HPDE6-E6E7 (cell line): Measurements from ENCODE around the gene KCNMB4.
A peak's percentile ranks its signal among the peaks of the same experiment; 100 is the strongest.

ENCODE experiments used
- DNase-seq: peaks from one replicate; pipeline ENCODE4 v3.0.0; 2011; ENCODE audit warnings: missing footprints; ENCODE audit errors: extremely low spot score

KCNMB4 gene

DNA sequence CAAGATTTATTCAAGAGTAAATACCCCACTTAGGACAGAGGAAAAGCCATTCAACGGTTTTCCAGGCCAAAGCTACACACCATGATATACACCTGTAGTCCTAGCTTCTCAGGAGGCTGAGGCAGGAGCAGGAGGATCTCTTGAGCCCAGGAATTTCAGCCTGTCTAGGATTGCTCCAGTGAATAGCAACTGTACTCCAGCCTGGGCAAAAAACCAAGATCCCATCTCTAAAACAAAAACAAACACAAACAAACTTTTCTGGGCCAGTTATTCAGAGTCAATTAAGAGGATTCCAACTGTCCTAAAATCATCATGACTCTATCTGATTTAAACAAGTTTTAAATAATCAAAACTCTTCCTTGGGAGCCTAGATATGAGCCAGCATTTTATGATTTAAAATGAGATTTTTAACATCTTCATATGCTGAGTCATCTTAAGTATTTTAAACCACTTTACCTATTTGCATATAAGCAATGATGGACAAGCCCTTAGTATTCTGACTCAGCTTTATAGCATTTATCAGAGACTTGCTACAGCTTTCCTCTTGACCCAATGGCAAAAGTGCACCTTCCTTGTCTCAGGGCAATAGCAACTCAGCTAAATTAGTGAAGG lies 77.1 kb downstream of the KCNMB4 start:
- no peak for DNase-seq

DNA sequence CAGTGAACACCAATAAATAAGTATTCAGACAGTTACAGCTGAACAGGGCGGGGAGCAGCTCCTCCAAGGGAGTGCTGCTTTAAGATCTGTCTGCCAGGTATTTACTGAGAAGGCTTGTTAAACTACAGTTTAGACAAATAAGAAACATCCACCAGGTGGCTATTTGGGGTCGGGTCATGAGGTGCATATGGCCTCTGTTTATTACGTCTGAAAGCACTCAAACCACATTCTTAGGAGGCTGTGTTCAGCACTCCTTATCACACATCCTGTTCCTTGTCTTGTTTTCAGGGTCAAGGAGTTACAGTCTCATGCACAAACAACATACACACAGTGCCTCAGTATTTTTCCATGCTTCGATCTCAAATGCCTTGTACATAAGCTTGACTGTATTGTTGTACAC lies 78.8 kb downstream of the KCNMB4 start:
- DNase-seq = no peak

DNA sequence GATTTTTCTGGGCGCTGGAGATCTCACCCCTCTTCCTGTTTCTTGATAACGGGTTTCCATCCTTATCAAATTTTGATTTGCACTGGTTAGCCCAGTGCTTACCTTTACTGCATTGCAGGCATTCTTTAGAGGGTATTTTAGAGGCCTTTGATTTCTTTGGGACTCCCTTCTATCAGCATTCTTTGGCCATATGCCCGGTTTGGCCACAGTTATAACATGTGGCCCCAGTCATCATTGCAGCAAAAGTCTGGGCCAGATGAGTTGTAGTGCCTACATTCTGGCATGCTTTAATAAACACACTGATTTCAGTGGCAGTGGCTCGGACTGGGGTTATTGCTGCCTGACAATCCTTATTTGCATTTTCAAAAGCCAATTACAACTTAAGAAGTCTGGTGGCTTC lies 82.3 kb downstream of the KCNMB4 start:
- DNase-seq = no peak

DNA sequence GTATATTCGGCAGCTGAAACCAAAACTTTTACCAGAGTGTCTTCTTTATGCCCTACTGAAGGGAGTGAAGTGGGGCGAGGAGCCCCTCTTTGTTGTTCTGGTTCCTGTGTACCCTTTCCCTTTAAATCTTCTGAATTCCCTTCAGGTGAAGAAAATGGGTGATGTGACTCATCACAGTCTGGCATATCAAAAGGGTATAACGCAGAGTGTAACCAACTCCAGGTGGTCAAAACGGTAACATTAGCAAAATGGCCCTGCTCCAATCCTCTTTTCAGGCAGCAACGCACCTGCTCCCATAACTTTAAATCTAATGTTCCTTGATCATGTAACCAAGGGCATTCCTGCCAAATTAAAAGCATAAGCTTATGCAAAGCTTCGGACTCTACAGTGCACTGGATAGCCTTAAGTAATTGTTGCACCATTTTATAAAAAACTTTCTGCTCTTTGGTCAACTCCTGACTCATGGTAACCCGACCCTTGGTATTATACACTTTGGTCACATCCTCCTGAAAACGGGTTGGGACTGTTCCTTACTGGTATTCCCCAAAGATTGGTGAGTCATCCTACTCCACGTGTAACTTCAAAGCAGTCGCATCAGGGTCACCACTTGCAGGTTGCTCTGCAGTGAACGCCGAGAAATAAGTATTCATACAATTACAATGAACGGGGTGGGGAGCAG lies 83.1 kb downstream of the KCNMB4 start:
- peak; percentile 69 for DNase-seq

DNA sequence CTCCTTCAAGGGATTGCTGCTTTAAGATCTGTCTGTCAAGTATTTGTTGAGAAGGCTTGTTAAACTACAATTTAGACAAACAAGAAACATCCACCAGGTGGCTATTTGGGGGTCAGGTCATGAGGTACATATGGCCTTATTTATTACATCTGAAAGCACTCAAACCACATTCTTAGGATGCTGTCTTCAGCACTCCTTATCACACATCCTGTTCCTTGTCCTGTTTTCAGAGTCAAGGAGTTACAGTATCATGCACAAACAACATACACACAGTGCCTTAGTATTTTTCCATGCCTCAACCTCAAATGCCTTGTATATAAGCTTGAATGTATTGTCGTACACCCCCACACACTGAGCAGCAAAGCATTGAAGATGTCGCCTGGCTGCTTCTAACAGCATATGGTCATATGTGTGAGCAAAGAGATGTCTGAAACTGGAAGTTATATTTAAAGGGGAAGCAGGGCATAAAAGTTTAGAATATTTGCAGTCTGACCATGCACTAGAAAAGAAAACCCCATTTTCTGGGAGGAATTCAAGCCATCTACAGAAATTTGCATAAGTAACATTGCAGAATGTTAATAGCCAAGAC lies 83.8 kb downstream of the KCNMB4 start:
- DNase-seq = no peak

DNA sequence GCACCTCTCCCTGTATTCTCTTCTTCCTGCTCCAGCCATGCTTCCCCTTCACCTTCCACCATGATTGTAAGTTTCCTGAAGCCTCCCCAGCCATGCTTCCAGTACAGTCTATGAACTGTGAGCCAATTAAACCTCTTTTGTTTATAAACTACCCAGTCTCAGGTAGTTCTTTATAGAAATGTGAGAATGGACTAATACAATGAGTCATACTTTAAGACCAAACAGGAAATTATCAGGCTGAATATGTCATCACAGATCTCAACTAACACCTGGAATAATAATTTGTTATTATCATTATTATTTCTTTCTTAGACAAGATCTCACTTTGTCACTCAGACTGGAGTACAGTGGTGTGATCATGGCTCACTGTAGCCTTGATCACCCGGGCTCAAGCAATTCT lies 85.4 kb downstream of the KCNMB4 start:
- no peak for DNase-seq

DNA sequence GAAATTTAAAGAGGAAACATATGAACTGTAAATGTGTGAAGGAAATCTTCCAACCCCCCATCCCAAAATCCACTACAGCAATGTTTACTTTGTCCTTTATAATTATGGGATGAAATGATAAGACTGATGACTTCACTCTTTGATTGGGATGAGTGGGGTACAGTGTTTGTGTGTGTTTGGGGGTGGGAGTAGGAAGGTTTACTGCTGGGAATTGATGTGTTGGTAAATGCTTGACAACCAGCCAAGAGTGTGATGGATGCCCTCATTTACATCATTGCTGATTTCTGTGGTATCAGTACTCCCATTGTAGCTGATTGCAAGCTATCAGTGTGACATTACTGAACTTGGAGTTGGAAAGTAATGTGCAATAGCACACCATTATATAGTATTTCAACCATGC lies 90.9 kb downstream of the KCNMB4 start:
- DNase-seq = no peak

DNA sequence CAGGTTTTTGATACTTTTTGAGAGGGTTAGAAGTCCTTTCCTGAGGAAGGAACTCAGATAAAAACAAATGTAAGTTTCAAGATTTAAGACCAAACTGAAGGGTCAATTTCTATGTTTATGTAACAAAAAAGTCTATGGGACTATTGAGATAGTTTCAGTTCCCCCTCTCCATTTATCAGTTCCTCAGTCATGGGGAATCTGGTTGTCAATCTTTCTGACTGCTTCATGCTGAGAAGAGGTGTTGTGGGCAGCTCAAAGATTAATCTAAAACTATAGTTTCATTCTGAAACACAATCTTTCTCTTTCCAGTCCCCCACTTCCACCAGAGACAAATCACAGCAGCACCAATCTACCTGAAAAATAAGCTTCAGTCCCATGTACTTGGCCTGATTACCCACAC lies 93.7 kb downstream of the KCNMB4 start:
- DNase-seq = no peak

DNA sequence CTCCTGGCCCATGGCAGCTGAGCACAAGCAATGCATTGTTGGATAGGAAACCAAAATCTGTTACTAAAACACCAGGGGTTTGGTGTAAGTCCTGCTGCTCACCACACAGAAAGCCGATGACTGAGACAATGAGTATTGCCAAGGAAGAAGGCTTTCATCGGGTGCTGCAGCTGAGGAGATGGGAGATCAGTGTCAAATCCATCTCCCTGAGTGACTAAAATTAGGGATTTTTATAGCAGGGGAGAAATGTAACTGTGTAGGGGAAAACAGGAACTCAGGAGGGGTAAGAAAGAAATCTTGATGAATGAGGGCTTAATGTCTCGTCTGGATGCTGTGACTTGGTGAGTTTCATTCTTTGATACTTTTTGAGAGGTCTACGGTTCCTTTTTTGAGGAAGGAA lies 97.9 kb downstream of the KCNMB4 start:
- no peak for DNase-seq

DNA sequence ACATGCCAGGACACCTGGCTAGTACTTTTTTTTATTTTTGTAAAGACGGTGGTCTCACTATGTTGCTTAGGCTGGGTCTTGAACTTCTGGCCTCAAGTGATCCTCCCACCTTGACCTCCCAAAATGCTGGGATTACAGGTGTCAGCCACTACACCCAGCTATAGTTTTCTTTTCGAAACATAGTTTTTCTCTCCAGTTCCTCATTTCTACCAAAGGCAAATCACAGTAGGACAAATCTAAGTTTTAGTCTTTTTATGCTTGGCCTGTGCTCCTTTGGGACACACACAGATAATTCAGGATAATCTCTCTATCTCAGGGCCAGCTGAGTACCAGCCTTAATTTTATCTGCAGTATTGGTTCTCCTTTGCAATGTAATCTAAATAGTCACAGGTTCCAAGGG lies 100.7 kb downstream of the KCNMB4 start:
- DNase-seq = no peak

DNA sequence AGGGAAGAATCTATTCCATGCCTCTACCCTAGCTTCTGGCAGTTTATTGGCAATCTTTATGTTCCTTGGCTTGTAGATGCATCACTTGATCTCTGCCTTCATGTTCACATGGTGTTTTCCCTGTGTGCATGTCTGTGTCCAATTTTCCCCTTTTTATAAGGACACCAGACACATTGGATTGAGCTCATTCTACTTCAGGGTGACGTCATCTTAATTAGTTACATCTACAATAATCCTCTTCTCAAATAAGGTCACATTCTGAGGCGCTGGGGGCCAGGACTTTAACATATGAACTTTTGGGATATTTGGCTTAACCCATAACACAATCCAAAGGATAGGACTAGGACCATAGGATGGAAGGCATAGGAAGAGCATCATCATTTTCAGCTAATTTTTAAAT lies 101.4 kb downstream of the KCNMB4 start:
- no peak for DNase-seq

DNA sequence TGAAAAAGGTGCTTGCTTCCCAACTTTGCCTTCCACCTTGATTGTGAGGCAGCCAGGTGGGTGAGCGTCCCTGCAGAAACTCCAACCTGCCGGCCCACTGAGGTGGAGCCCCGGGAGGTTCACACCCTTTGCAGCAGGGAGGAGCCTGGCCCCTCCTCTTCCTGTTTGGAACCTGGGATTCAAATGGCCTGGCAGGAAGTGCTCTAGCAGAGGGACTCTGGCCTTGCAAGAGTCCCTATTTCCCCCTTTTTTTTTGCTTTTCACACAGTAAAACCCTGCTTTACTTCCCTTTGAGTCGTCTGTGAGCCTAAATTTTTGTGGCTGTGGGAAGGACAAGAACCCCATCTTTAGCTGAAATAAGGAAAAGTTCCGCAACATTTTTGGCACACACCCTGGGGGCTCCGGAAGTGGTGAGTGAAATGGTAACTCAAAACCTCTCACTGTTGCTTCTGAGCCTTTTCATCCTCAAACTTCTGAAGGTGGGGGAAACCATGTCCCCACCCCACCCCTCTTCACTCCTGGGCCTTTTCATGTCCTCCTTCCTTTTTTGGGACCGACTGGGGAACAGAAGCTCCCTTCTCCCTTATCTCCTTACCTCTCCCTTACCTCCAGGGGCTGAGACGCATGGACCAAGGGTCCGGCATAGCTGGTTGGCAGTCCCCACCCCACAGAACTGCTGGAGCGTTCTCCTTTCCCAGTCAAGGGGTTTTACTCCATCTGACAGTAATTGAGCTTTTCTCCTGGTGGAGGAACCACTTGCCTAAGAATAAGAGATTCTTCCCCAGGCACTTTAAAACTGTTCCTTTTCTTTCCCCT lies 102.0 kb downstream of the KCNMB4 start:
- DNase-seq = no peak

DNA sequence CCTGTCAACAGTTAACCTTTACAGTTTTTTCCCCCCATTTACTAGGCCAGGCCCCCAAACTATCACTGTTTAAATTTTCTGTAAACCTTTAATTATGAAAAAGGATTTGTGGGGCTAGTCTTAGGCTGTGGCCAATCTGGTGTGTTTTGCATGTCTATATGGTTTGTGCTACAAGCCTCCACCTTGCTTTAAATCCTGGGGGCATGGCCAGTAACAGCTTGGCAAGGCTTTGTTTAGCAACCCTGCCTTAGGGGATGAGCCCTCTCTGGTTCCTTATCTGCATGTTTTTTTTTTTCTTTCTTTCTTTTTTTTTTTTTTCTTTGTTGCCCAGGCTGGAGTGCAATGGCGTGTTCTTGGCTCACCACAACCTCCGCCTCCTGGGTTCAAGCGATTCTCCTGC lies 102.7 kb downstream of the KCNMB4 start:
- no peak for DNase-seq

DNA sequence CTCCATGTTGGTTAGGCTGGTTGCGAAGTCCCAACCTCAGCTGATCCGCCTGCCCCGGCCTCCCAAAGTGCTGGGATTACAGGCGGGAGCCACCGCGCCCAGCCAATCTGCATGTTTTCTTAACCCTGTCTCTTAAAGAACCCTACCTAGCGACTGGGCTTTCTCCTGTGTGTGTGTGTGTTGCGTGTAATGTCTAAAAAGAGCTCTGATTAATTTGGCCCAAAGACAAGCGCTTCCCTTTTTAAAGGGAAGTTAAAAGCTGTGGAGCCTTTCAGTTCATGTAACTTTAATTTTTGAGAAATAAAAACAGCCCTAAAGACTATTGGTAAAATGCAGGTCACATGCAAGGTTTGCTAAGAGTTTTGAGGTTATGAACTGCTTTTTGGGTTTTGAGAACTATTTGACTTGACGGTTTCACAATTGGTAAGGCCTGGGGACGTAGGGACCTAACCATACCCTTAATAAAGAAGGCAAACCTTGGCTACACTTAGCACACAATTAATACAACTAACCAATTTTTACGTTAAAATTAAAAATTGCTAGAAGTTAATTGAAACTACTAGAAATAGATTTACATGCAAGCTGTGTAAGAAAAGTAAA lies 103.2 kb downstream of the KCNMB4 start:
- DNase-seq = no peak

DNA sequence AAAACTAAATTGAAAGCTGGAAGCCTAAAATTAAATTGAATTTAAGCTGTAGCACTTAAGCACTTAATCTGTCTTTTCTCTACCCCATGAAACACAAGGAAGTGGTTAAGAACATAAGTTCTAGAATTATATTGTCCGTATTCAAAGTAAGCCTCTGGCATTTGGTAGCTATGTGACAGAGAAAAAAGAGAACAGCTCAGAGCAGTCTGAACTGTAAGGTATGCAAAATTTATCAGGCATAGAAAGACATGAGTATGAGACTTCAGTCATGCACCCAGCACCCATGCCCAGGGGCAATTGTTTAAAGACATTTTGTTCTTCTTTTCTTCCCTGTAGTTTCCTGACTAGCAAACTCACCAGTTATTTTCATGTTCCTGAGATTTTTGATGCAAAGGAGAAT lies 116.7 kb downstream of the KCNMB4 start:
- no peak for DNase-seq
